HG03139 (cell line): ENCODE measurements around the gene CCNK.

ENCODE experiments used
- ATAC-seq: cut with Tn5 transposase; IDR thresholded peaks from one replicate; pipeline ENCODE4 v1.9.1; 2021; ENCODE audit not compliant: unreplicated experiment

CCNK gene

DNA sequence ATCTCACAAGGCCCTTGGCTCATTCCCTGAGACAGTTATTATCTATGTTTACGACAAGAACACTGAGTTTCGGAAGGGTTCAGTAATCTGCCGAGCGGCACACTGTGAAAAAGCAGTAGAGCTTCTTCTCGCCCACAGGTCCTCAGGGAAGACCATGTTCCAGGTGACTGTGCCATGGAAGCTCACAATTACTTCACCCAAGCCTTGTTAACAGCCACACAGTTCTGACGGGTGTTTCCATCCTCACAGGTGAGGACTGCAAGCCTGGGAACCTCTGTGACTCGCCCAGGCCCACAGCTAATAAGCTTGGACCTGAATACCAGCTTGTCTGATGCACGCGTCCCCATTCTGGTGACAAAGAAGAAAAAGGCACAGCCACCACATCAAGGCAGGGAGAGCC lies 15.9 kb upstream of the CCNK start:
- ATAC-seq: no peak

DNA sequence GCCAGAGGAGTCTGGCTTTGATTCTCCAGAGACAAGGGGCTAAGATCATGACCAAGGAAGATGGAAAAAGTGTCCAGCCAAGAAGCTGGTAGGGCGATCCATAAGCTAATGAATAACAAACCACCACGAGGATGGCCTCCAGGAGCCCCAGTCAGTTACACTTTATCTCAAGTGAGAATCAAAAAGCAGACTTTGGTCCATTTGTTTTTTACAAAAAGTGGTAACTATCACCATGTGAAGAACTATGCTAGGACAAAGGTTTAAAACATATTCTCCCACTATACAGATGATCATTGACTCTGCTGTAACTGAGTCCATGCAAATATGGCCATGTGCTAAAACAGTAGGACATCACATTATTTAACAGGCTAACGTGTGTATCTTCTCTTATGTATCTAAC lies 14.5 kb upstream of the CCNK start:
- ATAC-seq: no peak

- no peak for ATAC-seq
Measured at GRCh38 chr14:99467336-99468078, 13.7 kb upstream of the CCNK start.

GRCh38 chr14:99468081-99468480 lies 13.1 kb upstream of the CCNK start:
- ATAC-seq: no peak

- ATAC-seq: no peak
Measured at GRCh38 chr14:99468836-99469592, 12.2 kb upstream of the CCNK start.

GRCh38 chr14:99471731-99472130 lies 9.5 kb upstream of the CCNK start:
- no peak for ATAC-seq

GRCh38 chr14:99472937-99473336 lies 8.3 kb upstream of the CCNK start:
- ATAC-seq: no peak

- ATAC-seq: no peak
Measured at GRCh38 chr14:99473458-99473857, 7.8 kb upstream of the CCNK start.

DNA sequence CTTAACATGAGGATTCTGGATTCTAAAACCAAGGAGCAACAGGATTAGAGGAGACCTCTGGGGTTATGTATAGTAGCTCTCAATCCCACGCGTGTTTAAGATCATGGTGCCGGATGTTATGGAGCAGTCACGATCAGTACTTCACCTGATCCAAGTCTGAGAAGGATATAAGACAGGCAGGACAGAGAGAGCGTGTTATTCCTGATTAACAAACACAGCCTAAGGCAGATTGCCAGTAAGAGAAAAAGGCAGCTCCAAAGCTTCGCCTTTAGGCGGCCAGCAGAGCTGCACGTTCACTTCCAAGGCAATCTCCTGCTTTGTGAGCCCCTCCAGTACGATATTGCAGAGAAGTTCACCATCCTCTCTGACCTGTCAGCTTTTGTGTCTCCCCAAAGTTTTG lies 6.0 kb upstream of the CCNK start:
- ATAC-seq: no peak

GRCh38 chr14:99475660-99476059 lies 5.5 kb upstream of the CCNK start:
- no peak for ATAC-seq

DNA sequence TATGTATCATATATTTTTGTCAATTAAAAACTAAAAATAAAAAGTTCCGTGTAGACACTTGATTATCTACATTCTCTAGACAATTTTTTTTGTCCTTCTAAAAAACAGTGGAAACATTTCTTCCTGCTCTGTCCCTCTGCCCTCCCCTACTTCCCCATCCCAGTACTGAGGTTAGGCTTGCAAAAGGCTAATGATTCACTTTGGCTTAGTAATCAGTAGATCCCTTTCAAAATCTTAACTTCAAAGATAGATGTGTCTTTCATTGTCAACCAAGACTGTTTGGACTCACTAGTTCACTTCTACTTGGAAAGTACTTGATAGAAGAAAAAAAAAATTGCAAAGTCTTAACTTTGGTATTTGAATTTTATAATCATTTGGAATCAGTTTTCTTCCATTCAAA lies 4.3 kb upstream of the CCNK start:
- no peak for ATAC-seq

- ATAC-seq: no peak
Measured at GRCh38 chr14:99478128-99478527, 3.1 kb upstream of the CCNK start.

DNA sequence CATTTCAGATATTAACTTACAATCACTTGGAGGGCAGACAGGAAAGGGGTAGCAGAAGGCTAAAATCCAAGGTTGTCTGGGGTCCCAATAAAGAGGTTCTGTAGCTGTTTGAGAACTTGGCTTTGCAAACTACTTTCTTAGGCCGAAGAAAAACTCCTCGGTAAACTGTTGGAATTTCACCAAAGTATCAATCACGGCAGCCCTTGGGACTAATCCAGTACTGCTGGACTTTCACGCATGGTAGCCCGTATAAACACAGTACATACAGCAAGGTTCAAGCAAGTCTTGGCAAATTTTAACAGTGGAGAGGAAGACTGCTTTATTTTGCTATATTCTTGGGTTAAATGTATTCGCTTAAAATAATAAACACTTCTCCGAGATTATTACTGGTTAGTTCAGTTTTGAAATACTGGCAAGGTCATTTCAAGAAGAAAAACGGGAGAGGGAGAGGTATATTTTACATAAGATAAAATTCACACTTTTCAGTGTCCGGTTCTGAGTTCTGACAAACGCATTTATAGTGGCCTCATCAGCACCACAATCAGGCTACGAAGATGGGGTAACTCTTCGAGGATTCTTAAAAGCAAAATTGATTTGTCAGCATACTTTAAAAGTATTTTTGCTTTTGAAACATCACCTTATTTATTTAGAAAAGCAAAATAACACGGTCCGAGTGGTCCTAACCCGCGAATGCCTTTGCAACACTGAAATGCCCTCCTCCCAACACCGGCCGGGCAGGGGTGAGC lies 1.9 kb upstream of the CCNK start:
- no peak for ATAC-seq

- peak; percentile 3 for ATAC-seq
Measured at GRCh38 chr14:99479906-99480869, 1.0 kb upstream of the CCNK start, which contains the start of gene SETD3. Gene SETD3, minus strand, starts transcription at chr14:99480859. Its CDS starts 15,054 bp downstream, at chr14:99465805.

DNA sequence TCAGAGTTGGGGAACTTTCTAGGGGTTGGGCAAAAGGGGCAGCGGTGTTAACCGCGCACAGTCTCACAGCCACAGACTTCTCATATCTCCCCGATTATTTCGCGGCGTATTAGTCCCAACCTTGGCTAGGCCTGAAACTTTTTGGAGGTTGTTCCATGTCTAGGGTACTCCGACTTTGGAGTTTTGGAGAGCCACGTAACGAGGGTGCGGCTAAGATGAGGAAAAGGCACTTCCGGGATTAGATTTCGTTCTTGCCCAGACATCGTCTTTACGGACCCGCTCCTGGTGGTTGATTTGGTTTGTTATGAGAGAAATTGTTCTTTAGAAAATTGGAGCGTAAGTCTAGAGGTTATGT lies 513 bp downstream of the CCNK start:
- ATAC-seq: no peak

DNA sequence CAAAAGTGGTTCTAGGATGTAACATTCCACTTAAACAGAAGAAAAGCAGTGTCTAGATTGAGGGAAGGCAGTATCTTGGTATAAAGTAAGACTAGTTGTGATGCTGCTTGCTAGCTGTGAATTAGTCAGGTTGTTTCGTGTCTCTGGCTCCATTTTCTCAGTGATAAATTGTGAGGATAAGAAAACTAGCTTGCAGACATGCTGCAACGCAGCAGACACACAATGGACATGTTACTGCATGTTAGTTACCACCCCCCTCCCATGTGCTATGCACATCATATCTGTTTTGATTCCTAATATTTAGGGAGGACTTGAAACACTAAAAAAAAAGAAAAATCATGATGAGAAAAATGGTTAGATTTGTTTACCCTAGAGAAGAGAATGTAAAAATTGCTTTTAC lies 2.9 kb downstream of the CCNK start:
- no peak for ATAC-seq

DNA sequence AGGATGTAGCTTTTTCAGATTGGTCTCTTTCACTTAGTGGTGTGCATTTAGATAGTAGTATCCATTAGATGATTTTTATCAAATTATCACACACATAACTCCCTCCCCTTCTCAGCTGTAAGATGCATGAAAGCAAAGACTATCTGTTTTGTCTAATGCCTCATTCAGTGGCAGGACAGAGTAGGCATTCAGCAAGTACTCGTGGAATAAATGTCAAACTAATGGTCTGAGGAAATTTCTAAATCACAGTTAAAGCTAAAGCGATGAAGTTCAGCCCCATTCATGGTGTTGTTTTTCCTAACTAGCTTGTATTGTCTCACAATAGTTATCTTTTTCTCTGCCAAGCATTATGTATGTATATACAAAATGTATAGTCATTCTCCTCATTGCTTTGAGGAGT lies 16.1 kb downstream of the CCNK start:
- no peak for ATAC-seq

DNA sequence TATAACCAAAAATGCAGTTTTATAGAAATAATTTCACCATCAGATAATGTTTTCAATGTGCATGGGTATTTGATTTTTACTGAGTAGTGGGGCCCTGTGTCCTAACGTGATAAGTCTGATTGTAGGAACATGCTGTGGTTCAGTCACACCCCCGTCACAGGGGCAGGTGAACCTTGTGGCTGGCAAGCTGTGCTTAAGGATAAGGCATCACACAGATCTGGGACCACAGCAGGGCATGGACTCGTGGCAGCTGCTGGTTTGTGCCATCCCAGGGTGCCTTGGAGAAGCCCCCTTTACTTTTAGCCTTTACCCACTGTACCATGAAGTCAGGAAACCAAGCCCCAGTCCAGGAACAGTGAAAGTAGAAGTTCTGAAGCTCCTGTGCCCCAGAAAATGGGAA lies 16.7 kb downstream of the CCNK start:
- no peak for ATAC-seq

- ATAC-seq: no peak
Measured at GRCh38 chr14:99502989-99503421, 21.8 kb downstream of the CCNK start.

DNA sequence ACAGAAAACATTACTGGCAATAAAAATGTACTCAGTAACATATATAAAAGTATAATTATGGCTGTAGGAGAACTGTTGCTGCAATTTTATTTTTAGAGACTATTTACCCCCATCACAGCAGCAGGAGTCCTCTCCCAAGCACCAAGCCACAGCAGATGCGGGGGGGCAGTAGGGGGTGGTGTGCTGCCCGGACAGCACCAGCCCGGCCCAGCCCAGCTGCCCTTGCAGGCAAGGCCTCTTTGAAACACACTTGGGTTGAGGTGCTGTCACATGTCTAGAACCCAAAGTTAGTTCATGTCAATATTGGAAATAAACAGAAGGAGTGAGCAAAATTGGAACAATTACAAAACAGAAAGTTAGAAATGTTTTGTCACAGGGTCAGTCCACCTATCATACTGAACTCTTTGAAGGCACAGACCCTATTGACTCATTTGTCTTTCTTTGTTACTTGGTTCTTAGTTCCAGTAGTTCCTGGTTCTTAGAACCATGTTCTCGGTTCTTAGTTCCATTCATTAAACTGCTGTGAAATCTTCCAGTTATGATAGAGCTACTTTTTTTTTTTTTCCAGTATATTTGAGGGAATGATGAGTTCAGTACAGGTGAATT lies 22.7 kb downstream of the CCNK start:
- no peak for ATAC-seq
